ENCODE measurements around the gene OR6S1. TPM values are rescaled to one million over a fixed set of nuclear protein-coding genes. Genes with fewer than 3 reads are reported as not detected.

Gene OR6S1
- total and polyA plus RNA-seq, 2 of the 8 experiments (the other 6 are each of a cell fraction or from before 2014, with no cell fraction given): not detected

GRCh38 chr14:20662968-20663732 is 21.7 kb upstream of the OR6S1 start (continued):
- peak; percentile 69 to 72 for TF ChIP-seq RAD21 (IDR thresholded peaks at IDR 0.05 in 1 of 2, conservative IDR thresholded peaks at IDR 0.05 in 1 of 2; ENCODE audit: low read depth in 2 of 2, low read length in 2 of 2)
- TF ChIP-seq TAF7 (optimal IDR thresholded peaks at IDR 0.05; ENCODE audit: borderline replicate concordance, low read depth, low read length): no peak
- no peak for TF ChIP-seq POLR2AphosphoS5 (IDR thresholded peaks at IDR 0.05; ENCODE audit: low read depth, low read length)
- peak; percentile 31; the same call in 1 of the 2 replicates for TF ChIP-seq NRF1 (IDR thresholded peaks at IDR 0.05; ENCODE audit: low read depth, low read length)
- no peak for TF ChIP-seq CBX5 (IDR thresholded peaks at IDR 0.05; ENCODE audit: low read depth, low read length)
- 0 out of 2 replicates have a peak, but pooled peaks have one; percentile 47 for TF ChIP-seq TCF12 (IDR thresholded peaks at IDR 0.05; ENCODE audit: low read depth, low read length)
